T-helper 17 cell (primary cell): ENCODE measurements around the gene OGT. TPM values are rescaled to one million over a fixed set of nuclear protein-coding genes. Genes with fewer than 3 reads are reported as not detected.

ENCODE experiments used
- ATAC-seq: fragments of 150-1000 bp; cut with Tn5 transposase; 2 replicates; pipeline ENCODE4 v1.10.0; 2021; ENCODE audit warnings: mild to moderate bottlenecking, moderate library complexity
- DNase-seq, 3 donors: peaks; one replicate each; pipeline versions ENCODE4 v3.0.0 to v3.0.0-alpha.2; 2020 to 2021
- H3K9me3 ChIP-seq: one replicate; pipeline ENCODE4 v1.7.0; 2013; ENCODE audit warnings: low read length, mild to moderate bottlenecking; ENCODE audit not compliant: control insufficient read depth, poor library complexity, severe bottlenecking
- H3K27ac Mint-ChIP-seq: one replicate; pipeline ENCODE4 v1.8.0; 2022; ENCODE audit warnings: mild to moderate bottlenecking, moderate library complexity, mixed read lengths
- H3K27me3 Mint-ChIP-seq: one replicate; pipeline ENCODE4 v1.8.0; 2022; ENCODE audit warnings: mixed read lengths
- H3K36me3 Mint-ChIP-seq: one replicate; pipeline ENCODE4 v1.8.0; 2022; ENCODE audit warnings: low read depth, mixed read lengths
- H3K4me1 Mint-ChIP-seq: one replicate; pipeline ENCODE4 v1.8.0; 2022; ENCODE audit warnings: mild to moderate bottlenecking, mixed read lengths
- H3K4me3 Mint-ChIP-seq: one replicate; pipeline ENCODE4 v1.8.0; 2022; ENCODE audit warnings: mild to moderate bottlenecking, moderate library complexity, mixed read lengths
- total RNA-seq, 4 donors: library from RNA in 2 of 4; stranded (reverse) in 2 of 4; gene quantifications; one replicate each; pipeline ENCODE4 v1.2.3 and lab custom pipeline; 2022 to 2026

Gene OGT
- total RNA-seq, 2 donors from 2014 or later: 423 to 453 TPM

- Mint-ChIP-seq H3K4me3 (no peak overlapping the region), H3K36me3 (no peaks in the 10 kb centered on the region), H3K27ac (peak overlapping the region; percentile 95), H3K27me3 (no peaks in the 10 kb centered on the region), H3K4me1 (peaks cover 22% of the 10 kb centered on the region)
- ATAC-seq (peak; percentile 40), DNase-seq (no peak)
- no peaks in the 10 kb centered on the region for H3K9me3 ChIP-seq
Measured at GRCh38 chrX:71623714-71624113, 90.8 kb downstream of the OGT start.

GRCh38 chrX:71625471-71625870 is 92.6 kb downstream of the OGT start:
- H3K27ac Mint-ChIP-seq: no peak overlapping the region
- no peaks in the 10 kb centered on the region for H3K27me3 Mint-ChIP-seq
- peaks cover 10% of the 10 kb centered on the region for H3K4me1 Mint-ChIP-seq
- ATAC-seq: no peak
- DNase-seq: no peak
- no peaks in the 10 kb centered on the region for H3K36me3 Mint-ChIP-seq
- no peaks in the 10 kb centered on the region for H3K9me3 ChIP-seq
- no peak overlapping the region for H3K4me3 Mint-ChIP-seq

Other genes starting within 250 kb of the OGT start
- gene NONO, start 249.5 kb upstream of the OGT start, total RNA-seq: 100 to 1,000 TPM; 404 to 406 TPM
- gene ITGB1BP2, start 231.4 kb upstream of the OGT start, total RNA-seq: 1 to 10 TPM; 1.6 to 2.4 TPM
- gene TAF1, start 166.7 kb upstream of the OGT start, total RNA-seq: 10 to 100 TPM; 52.9 to 62.5 TPM
- gene GCNA, start 45.3 kb downstream of the OGT start, total RNA-seq: 1 to 10 TPM; 1.2 to 1.3 TPM
- gene CXCR3, start 85.4 kb downstream of the OGT start, total RNA-seq: 1 to 10 TPM; 3.1 to 5.8 TPM
- not detected for gene CXorf49, start 185.2 kb downstream of the OGT start, total RNA-seq
- gene CXorf49B, start 230.2 kb downstream of the OGT start, total RNA-seq: not detected